Measurements from ENCODE around the gene SLC9A9.

Gene SLC9A9

DNA sequence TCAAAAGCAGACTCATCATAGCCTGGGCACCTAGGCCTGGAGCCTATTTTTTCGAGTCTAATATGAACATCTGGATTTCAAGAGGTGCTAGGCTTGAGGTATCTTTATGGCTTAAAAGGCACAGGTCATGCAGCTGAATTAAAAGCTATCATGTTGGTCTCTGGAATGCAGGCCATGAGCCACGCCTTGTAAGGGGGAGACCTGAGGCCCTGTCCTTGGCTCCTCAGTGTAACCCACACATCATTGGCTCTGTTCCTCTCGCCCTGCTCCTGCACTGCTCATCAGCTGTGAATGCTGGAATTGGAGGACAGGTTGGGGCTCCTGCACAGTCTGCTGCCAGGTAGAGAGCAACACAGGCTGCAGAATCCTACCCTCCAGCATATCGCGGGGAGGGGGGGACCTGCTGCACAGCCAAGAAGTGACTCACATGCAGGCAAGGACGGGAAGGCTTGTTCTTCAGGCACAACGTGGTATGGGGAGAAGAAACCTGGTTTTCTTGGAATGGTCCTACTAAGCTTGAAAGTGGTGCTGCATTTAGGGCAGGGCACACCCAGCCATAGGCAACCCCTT, 582.7 kb downstream of the SLC9A9 start:
- H3K27me3 ChIP-seq (ENCODE audit: insufficient read depth, low read depth, severe bottlenecking) = no peaks in the 10 kb centered on the region
- no peak overlapping the region for H3K4me3 ChIP-seq (ENCODE audit: low read depth, low read length)
- TF ChIP-seq, protein P1, sequence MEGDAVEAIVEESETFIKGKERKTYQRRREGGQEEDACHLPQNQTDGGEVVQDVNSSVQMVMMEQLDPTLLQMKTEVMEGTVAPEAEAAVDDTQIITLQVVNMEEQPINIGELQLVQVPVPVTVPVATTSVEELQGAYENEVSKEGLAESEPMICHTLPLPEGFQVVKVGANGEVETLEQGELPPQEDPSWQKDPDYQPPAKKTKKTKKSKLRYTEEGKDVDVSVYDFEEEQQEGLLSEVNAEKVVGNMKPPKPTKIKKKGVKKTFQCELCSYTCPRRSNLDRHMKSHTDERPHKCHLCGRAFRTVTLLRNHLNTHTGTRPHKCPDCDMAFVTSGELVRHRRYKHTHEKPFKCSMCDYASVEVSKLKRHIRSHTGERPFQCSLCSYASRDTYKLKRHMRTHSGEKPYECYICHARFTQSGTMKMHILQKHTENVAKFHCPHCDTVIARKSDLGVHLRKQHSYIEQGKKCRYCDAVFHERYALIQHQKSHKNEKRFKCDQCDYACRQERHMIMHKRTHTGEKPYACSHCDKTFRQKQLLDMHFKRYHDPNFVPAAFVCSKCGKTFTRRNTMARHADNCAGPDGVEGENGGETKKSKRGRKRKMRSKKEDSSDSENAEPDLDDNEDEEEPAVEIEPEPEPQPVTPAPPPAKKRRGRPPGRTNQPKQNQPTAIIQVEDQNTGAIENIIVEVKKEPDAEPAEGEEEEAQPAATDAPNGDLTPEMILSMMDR (IDR thresholded peaks at IDR 0.05; ENCODE audit: low read depth, low read length) = no peak
- no peak overlapping the region for H3K27ac ChIP-seq
- H3K36me3 ChIP-seq = no peaks in the 10 kb centered on the region
- H3K9me3 ChIP-seq (ENCODE audit: severe bottlenecking) = no peaks in the 10 kb centered on the region
- DNase-seq = no peak

DNA sequence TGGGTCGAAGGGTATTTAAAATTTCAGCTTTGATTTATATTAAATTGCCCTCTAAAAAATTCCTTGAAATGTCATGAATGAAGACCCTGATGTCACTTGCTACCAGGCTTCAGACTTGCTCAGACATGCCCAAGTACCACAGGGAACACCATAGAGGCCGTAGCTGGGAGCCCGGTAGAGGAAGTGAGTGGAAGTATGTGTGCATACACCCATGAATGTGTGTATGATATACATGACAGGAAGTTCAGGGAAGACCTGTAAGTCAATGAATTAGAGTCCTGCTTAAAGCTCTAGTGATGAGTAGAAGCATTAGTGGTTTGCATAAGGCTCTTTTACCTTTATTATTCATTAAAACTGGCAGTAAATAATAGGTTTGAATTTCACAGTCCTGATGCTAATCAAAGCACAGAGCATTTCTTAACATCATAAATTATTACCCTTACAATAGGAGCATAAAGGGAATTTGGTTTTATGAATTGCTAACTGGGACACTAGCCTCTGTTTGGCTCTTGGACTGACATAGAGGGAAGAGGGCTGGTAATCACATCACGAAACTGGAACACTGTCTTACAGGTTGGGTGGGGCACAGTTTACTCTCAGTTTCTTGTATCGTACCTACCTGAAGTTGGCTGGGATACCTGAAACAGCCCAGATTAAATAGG, 584.3 kb downstream of the SLC9A9 start:
- Histone ChIP-seq H3K36me3 (no peaks in the 10 kb centered on the region), H3K4me3 (ENCODE audit: low read depth, low read length) (no peak overlapping the region), H3K9me3 (ENCODE audit: severe bottlenecking) (no peaks in the 10 kb centered on the region), H3K27me3 (ENCODE audit: insufficient read depth, low read depth, severe bottlenecking) (no peaks in the 10 kb centered on the region), H3K27ac (no peak overlapping the region)
- DNase-seq = no peak
- TF ChIP-seq, protein P1 (IDR thresholded peaks at IDR 0.05; ENCODE audit: low read depth, low read length) = no peak

GRCh38 chr3:143261848-143262247, 586.4 kb downstream of the SLC9A9 start:
- DNase-seq = no peak
- H3K27ac ChIP-seq = no peak overlapping the region
- TF ChIP-seq, protein P1 (IDR thresholded peaks at IDR 0.05; ENCODE audit: low read depth, low read length) = no peak

DNA sequence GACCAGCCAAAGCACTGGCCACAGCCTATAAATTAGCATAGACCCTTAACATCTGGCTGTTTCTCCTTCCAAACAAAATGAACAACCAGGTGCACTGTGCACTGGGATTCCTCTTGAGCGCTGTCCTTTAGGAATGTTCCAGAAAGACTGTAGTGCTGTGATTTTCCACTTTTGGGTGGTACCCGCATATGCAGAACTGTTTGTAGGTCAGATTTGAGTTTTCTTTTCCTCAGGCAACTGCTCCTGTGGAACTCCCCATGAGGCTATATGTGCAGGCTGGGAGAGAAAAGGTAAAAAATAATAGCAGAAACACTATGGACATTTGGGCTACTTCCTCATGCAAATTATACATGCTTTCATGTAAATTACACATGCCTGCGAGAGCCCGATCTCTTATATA, 589.6 kb downstream of the SLC9A9 start:
- Histone ChIP-seq H3K27ac (no peak overlapping the region), H3K27me3 (ENCODE audit: insufficient read depth, low read depth, severe bottlenecking) (no peaks in the 10 kb centered on the region), H3K36me3 (no peaks in the 10 kb centered on the region), H3K4me3 (ENCODE audit: low read depth, low read length) (no peak overlapping the region), H3K9me3 (ENCODE audit: severe bottlenecking) (no peaks in the 10 kb centered on the region)
- TF ChIP-seq, protein P1 (IDR thresholded peaks at IDR 0.05; ENCODE audit: low read depth, low read length) = no peak
- no peak for DNase-seq

More at GRCh38 chr3:143261848-143262247, 586.4 kb downstream of the SLC9A9 start:
- Histone ChIP-seq H3K4me3 (ENCODE audit: low read depth, low read length) (no peak overlapping the region), H3K27me3 (ENCODE audit: insufficient read depth, low read depth, severe bottlenecking) (no peaks in the 10 kb centered on the region), H3K9me3 (ENCODE audit: severe bottlenecking) (no peaks in the 10 kb centered on the region), H3K36me3 (no peaks in the 10 kb centered on the region)

DNA sequence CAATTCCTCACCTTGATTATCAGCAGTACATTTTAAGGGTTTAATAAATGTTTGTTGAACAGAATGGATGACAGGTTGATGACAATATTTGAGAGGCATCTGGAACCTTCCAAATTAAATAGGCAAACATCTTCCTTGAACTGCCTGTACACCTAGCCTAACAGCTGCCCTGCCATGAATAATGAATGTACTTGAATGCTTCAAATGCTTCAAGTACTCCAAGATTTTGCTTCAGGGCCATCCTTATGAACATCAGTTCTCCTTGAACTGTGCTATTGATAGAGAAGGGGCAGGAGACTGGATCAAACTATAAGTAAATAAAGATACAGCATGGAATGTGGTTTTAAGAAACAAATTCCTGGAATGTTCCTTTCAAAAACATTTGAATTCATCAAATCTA, 591.9 kb downstream of the SLC9A9 start:
- DNase-seq = no peak
- TF ChIP-seq, protein P1 (IDR thresholded peaks at IDR 0.05; ENCODE audit: low read depth, low read length) = no peak

GRCh38 chr3:143255739-143256138, 592.5 kb downstream of the SLC9A9 start:
- no peak for DNase-seq
- no peaks in the 10 kb centered on the region for H3K27me3 ChIP-seq (ENCODE audit: insufficient read depth, low read depth, severe bottlenecking)
- no peaks in the 10 kb centered on the region for H3K9me3 ChIP-seq (ENCODE audit: severe bottlenecking)
- TF ChIP-seq, protein P1 (IDR thresholded peaks at IDR 0.05; ENCODE audit: low read depth, low read length) = no peak
- no peak overlapping the region for H3K4me3 ChIP-seq (ENCODE audit: low read depth, low read length)
- no peaks in the 10 kb centered on the region for H3K36me3 ChIP-seq
- no peak overlapping the region for H3K27ac ChIP-seq

More for the DNA sequence above, 591.9 kb downstream of the SLC9A9 start:
- Histone ChIP-seq H3K27ac (no peak overlapping the region), H3K9me3 (ENCODE audit: severe bottlenecking) (no peaks in the 10 kb centered on the region), H3K4me3 (ENCODE audit: low read depth, low read length) (no peak overlapping the region), H3K36me3 (no peaks in the 10 kb centered on the region), H3K27me3 (ENCODE audit: insufficient read depth, low read depth, severe bottlenecking) (no peaks in the 10 kb centered on the region)
